DOHH2 (cell line): ENCODE results near the gene DGUOK.
A peak's percentile ranks its signal among the peaks of the same experiment; 100 is the strongest.

Source experiments
- H3F3A ChIP-seq: fragments of 200-600 bp; sonication (generic), shearing (Covaris generic); 2 replicates; pipeline ENCODE4 v1.6.0; 2016; ENCODE audit warnings: antibody characterized with exemption, mild to moderate bottlenecking; ENCODE audit not compliant: control insufficient read depth, insufficient read depth
- H3K27ac ChIP-seq: fragments of 200-600 bp; sonication (generic); 2 replicates; pipeline ENCODE4 v1.5.1; 2014; ENCODE audit warnings: low read depth, mild to moderate bottlenecking, low read length, moderate library complexity
- H3K27me3 ChIP-seq: fragments of 200-600 bp; sonication (generic); 2 replicates; pipeline ENCODE4 v1.6.1; 2014; ENCODE audit warnings: mild to moderate bottlenecking, low read length, mixed read lengths; ENCODE audit not compliant: control insufficient read depth
- H3K36me3 ChIP-seq: fragments of 200-600 bp; sonication (generic); 2 replicates; pipeline ENCODE4 v1.6.1; 2014; ENCODE audit warnings: mild to moderate bottlenecking, low read length, moderate library complexity, mixed read lengths; ENCODE audit not compliant: control insufficient read depth
- H3K4me1 ChIP-seq: fragments of 200-600 bp; sonication (generic); 2 replicates; pipeline ENCODE4 v1.6.1; 2014; ENCODE audit warnings: mild to moderate bottlenecking, low read length, mixed read lengths; ENCODE audit not compliant: control insufficient read depth
- H3K4me2 ChIP-seq: fragments of 200-600 bp; sonication (generic); 2 replicates; pipeline ENCODE4 v1.6.0; 2014; ENCODE audit warnings: mild to moderate bottlenecking, low read length, moderate library complexity
- H3K4me3 ChIP-seq: fragments of 200-600 bp; sonication (generic); 2 replicates; pipeline ENCODE4 v1.5.1; 2014; ENCODE audit warnings: mild to moderate bottlenecking, low read length, mixed read lengths
- H3K79me2 ChIP-seq: fragments of 200-600 bp; sonication (generic); 2 replicates; pipeline ENCODE4 v1.6.1; 2014; ENCODE audit warnings: mild to moderate bottlenecking, low read length, mixed read lengths; ENCODE audit not compliant: control insufficient read depth
- H3K9me2 ChIP-seq: fragments of 200-600 bp; sonication (generic); replicated peaks from 2 replicates; pipeline ENCODE4 v1.6.1; 2014; ENCODE audit warnings: mild to moderate bottlenecking, low read length, mixed read lengths; ENCODE audit not compliant: control insufficient read depth
- H3K9me3 ChIP-seq: fragments of 200-600 bp; sonication (generic); 2 replicates; pipeline ENCODE4 v1.6.1; 2014; ENCODE audit warnings: antibody characterized with exemption, low read length, mixed read lengths; ENCODE audit not compliant: control insufficient read depth, insufficient read depth
- H4K20me1 ChIP-seq: fragments of 200-600 bp; sonication (generic); 2 replicates; pipeline ENCODE4 v1.6.0; 2014; ENCODE audit warnings: low read depth, mild to moderate bottlenecking, antibody characterized with exemption, low read length, moderate library complexity; ENCODE audit not compliant: control insufficient read depth, insufficient read depth
- CTCF ChIP-seq: fragments of 200-600 bp; sonication (generic); IDR thresholded peaks from one replicate; pipeline ENCODE4 v1.5.1; 2014; ENCODE audit warnings: antibody characterized with exemption, mild to moderate bottlenecking, low read depth, low read length; ENCODE audit not compliant: poor library complexity, severe bottlenecking
- EZH2phosphoT487 ChIP-seq: fragments of 200-600 bp; sonication (generic); IDR thresholded peaks from 2 replicates; pipeline ENCODE4 v1.6.1; 2017; ENCODE audit warnings: borderline replicate concordance, mild to moderate bottlenecking, antibody characterized with exemption, low read length, moderate library complexity, mixed read lengths

The DGUOK gene

GRCh38 chr2:73971722-73972121, 45.0 kb downstream of the DGUOK start:
- Histone ChIP-seq H3K9me2 (no peaks in the 10 kb centered on the region), H3K4me1 (peaks cover 15% of the 10 kb centered on the region), H3F3A (no peaks in the 10 kb centered on the region), H3K27me3 (no peaks in the 10 kb centered on the region), H3K9me3 (no peaks in the 10 kb centered on the region), H3K4me2 (no peak overlapping the region), H3K4me3 (no peak overlapping the region), H4K20me1 (no peaks in the 10 kb centered on the region), H3K36me3 (no peaks in the 10 kb centered on the region), H3K79me2 (no peaks in the 10 kb centered on the region), H3K27ac (no peak overlapping the region)
- TF ChIP-seq CTCF: no peak
- no peak for TF ChIP-seq EZH2phosphoT487

- Histone ChIP-seq H3K27me3 (no peaks in the 10 kb centered on the region), H3K79me2 (no peaks in the 10 kb centered on the region), H4K20me1 (no peaks in the 10 kb centered on the region), H3K4me3 (no peak overlapping the region), H3K4me2 (peak overlapping the region; percentile 38), H3K27ac (no peak overlapping the region), H3K9me3 (no peaks in the 10 kb centered on the region), H3K36me3 (no peaks in the 10 kb centered on the region), H3K4me1 (peaks cover 15% of the 10 kb centered on the region), H3F3A (no peaks in the 10 kb centered on the region), H3K9me2 (no peaks in the 10 kb centered on the region)
- no peak for TF ChIP-seq EZH2phosphoT487
- TF ChIP-seq CTCF: no peak
These were observed 46.2 kb downstream of the DGUOK start for GRCh38 chr2:73972846-73973245.

GRCh38 chr2:73975731-73976130, 49.1 kb downstream of the DGUOK start:
- H3K4me3 ChIP-seq: no peak overlapping the region
- H3K4me2 ChIP-seq: no peak overlapping the region
- no peaks in the 10 kb centered on the region for H4K20me1 ChIP-seq
- TF ChIP-seq CTCF (no peak), EZH2phosphoT487 (no peak)
- H3F3A ChIP-seq: no peaks in the 10 kb centered on the region
- no peaks in the 10 kb centered on the region for H3K36me3 ChIP-seq
- H3K4me1 ChIP-seq: peaks cover 34% of the 10 kb centered on the region
- no peak overlapping the region for H3K27ac ChIP-seq
- H3K79me2 ChIP-seq: peaks cover 10% of the 10 kb centered on the region
- H3K9me2 ChIP-seq: no peaks in the 10 kb centered on the region
- H3K27me3 ChIP-seq: no peaks in the 10 kb centered on the region
- no peaks in the 10 kb centered on the region for H3K9me3 ChIP-seq

- Histone ChIP-seq H3K27me3 (no peaks in the 10 kb centered on the region), H3K4me2 (no peak overlapping the region), H3F3A (peaks cover 2% of the 10 kb centered on the region; the same call in 1 of the 2 replicates), H3K9me2 (no peaks in the 10 kb centered on the region), H3K9me3 (no peaks in the 10 kb centered on the region), H4K20me1 (no peaks in the 10 kb centered on the region), H3K27ac (no peak overlapping the region), H3K4me1 (peaks cover 41% of the 10 kb centered on the region), H3K36me3 (no peaks in the 10 kb centered on the region), H3K4me3 (no peak overlapping the region), H3K79me2 (peaks cover 10% of the 10 kb centered on the region)
- no peak for TF ChIP-seq EZH2phosphoT487
- TF ChIP-seq CTCF: no peak
These were observed 50.1 kb downstream of the DGUOK start for GRCh38 chr2:73976803-73977202.
